ENCODE results near the gene CACNG5. TPM values are rescaled to one million over a fixed set of nuclear protein-coding genes. Genes with fewer than 3 reads are reported as not detected.

The CACNG5 gene
- total and polyA plus RNA-seq, 2 donors (not counting 1 experiment from before 2014, with no cell fraction given): not detected

DNA sequence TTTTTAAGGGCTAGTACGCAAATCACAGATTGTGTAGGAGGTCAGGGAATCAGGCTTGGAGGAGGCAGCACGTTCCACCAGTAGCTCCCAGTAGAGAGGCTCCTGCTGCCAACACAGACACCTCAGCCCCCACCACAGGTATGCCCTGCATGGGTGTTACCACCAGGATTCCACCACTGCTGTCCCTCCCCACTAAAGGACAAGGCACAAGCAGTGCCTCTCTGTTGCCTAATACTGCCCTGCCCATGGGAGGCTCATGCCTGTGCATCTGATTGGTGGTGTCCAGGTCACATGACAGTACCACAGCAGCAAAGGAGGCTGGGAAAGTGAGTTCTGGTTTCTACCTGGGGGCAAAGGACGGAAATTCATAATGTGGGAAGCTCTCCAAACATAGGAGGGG lies 96.0 kb downstream of the CACNG5 start:
- no peaks in the 10 kb centered on the region for H3K27me3 ChIP-seq (ENCODE audit: control insufficient read depth, insufficient read depth, low read length)
- no peak overlapping the region for H3K27ac ChIP-seq (ENCODE audit: insufficient read depth, low read length)
- H3K9ac ChIP-seq (ENCODE audit: insufficient read depth, low read length): no peak overlapping the region
- H3K4me1 ChIP-seq (ENCODE audit: control insufficient read depth, extremely low read depth, insufficient read depth, low read length): no peaks in the 10 kb centered on the region
- H3K4me2 ChIP-seq (ENCODE audit: extremely low read depth, insufficient read depth, low read length): no peak overlapping the region
- H3K36me3 ChIP-seq (ENCODE audit: control insufficient read depth, insufficient read depth, low read length): no peaks in the 10 kb centered on the region
- TF ChIP-seq CTCF (conservative IDR thresholded peaks at IDR 0.05 in 1 of 2, IDR thresholded peaks at IDR 0.05 in 1 of 2; ENCODE audit: low read depth in 1 of 2, low read length in 2 of 2): no peak
- no peak for TF ChIP-seq EZH2 (IDR thresholded peaks at IDR 0.05; ENCODE audit: low read length, missing control alignments)
- no peaks in the 10 kb centered on the region for H3K9me3 ChIP-seq (ENCODE audit: control insufficient read depth, insufficient read depth, low read depth, low read length)
- no peaks in the 10 kb centered on the region for H4K20me1 ChIP-seq (ENCODE audit: control insufficient read depth, extremely low read depth, insufficient read depth, low read length)
- H3K4me3 ChIP-seq (replicated peaks in 1 of 4; ENCODE audit: control extremely low read depth in 1 of 4, insufficient read depth in 1 of 4, low read depth in 3 of 4, low read length in 4 of 4): no peak overlapping the region
- no peaks in the 10 kb centered on the region for H3K79me2 ChIP-seq (ENCODE audit: control insufficient read depth, insufficient read depth, low read length)
- no peak overlapping the region for H2AFZ ChIP-seq (ENCODE audit: low read length)
- DNase-seq (ENCODE audit: low read depth in 2 of 2): no peak

- no peaks in the 10 kb centered on the region for H3K27me3 ChIP-seq (ENCODE audit: control insufficient read depth, insufficient read depth, low read length)
- no peak overlapping the region for H3K9ac ChIP-seq (ENCODE audit: insufficient read depth, low read length)
- no peak overlapping the region for H3K27ac ChIP-seq (ENCODE audit: insufficient read depth, low read length)
- no peaks in the 10 kb centered on the region for H3K79me2 ChIP-seq (ENCODE audit: control insufficient read depth, insufficient read depth, low read length)
- no peak overlapping the region for H3K4me3 ChIP-seq (replicated peaks in 1 of 4; ENCODE audit: control extremely low read depth in 1 of 4, insufficient read depth in 1 of 4, low read depth in 3 of 4, low read length in 4 of 4)
- DNase-seq (ENCODE audit: low read depth in 2 of 2): no peak
- H4K20me1 ChIP-seq (ENCODE audit: control insufficient read depth, extremely low read depth, insufficient read depth, low read length): no peaks in the 10 kb centered on the region
- TF ChIP-seq EZH2 (IDR thresholded peaks at IDR 0.05; ENCODE audit: low read length, missing control alignments): no peak
- TF ChIP-seq CTCF (conservative IDR thresholded peaks at IDR 0.05 in 1 of 2, IDR thresholded peaks at IDR 0.05 in 1 of 2; ENCODE audit: low read depth in 1 of 2, low read length in 2 of 2): no peak
- H3K4me1 ChIP-seq (ENCODE audit: control insufficient read depth, extremely low read depth, insufficient read depth, low read length): no peaks in the 10 kb centered on the region
- H3K4me2 ChIP-seq (ENCODE audit: extremely low read depth, insufficient read depth, low read length): no peak overlapping the region
- H3K36me3 ChIP-seq (ENCODE audit: control insufficient read depth, insufficient read depth, low read length): no peaks in the 10 kb centered on the region
- H3K9me3 ChIP-seq (ENCODE audit: control insufficient read depth, insufficient read depth, low read depth, low read length): no peaks in the 10 kb centered on the region
- H2AFZ ChIP-seq (ENCODE audit: low read length): no peak overlapping the region
Observed at GRCh38 chr17:66932311-66932710, 97.4 kb downstream of the CACNG5 start.

GRCh38 chr17:66934040-66934439 lies 99.1 kb downstream of the CACNG5 start:
- H3K36me3 ChIP-seq (ENCODE audit: control insufficient read depth, insufficient read depth, low read length): no peaks in the 10 kb centered on the region
- H4K20me1 ChIP-seq (ENCODE audit: control insufficient read depth, extremely low read depth, insufficient read depth, low read length): no peaks in the 10 kb centered on the region
- no peak overlapping the region for H3K9ac ChIP-seq (ENCODE audit: insufficient read depth, low read length)
- H2AFZ ChIP-seq (ENCODE audit: low read length): no peak overlapping the region
- no peak overlapping the region for H3K4me2 ChIP-seq (ENCODE audit: extremely low read depth, insufficient read depth, low read length)
- H3K27ac ChIP-seq (ENCODE audit: insufficient read depth, low read length): no peak overlapping the region
- no peaks in the 10 kb centered on the region for H3K27me3 ChIP-seq (ENCODE audit: control insufficient read depth, insufficient read depth, low read length)
- TF ChIP-seq EZH2 (IDR thresholded peaks at IDR 0.05; ENCODE audit: low read length, missing control alignments) (no peak), CTCF (conservative IDR thresholded peaks at IDR 0.05 in 1 of 2, IDR thresholded peaks at IDR 0.05 in 1 of 2; ENCODE audit: low read depth in 1 of 2, low read length in 2 of 2) (no peak)
- no peaks in the 10 kb centered on the region for H3K4me1 ChIP-seq (ENCODE audit: control insufficient read depth, extremely low read depth, insufficient read depth, low read length)
- no peak for DNase-seq (ENCODE audit: low read depth in 2 of 2)
- H3K79me2 ChIP-seq (ENCODE audit: control insufficient read depth, insufficient read depth, low read length): no peaks in the 10 kb centered on the region
- no peak overlapping the region for H3K4me3 ChIP-seq (replicated peaks in 1 of 4; ENCODE audit: control extremely low read depth in 1 of 4, insufficient read depth in 1 of 4, low read depth in 3 of 4, low read length in 4 of 4)
- no peaks in the 10 kb centered on the region for H3K9me3 ChIP-seq (ENCODE audit: control insufficient read depth, insufficient read depth, low read depth, low read length)

Other genes starting within 250 kb of the CACNG5 start
- not detected in 2 replicates for gene CACNG4, start 129.6 kb downstream of the CACNG5 start, total RNA-seq
- not detected in 2 replicates for gene CACNG4, start 129.6 kb downstream of the CACNG5 start, polyA plus RNA-seq
- not detected in 2 replicates for gene CACNG1, start 209.4 kb downstream of the CACNG5 start, total RNA-seq
- not detected in 2 replicates for gene CACNG1, start 209.4 kb downstream of the CACNG5 start, polyA plus RNA-seq

Data from fibroblast of lung (primary cell).